Sigmoid colon (tissue), 4 donors: ENCODE data around the gene DIS3L2.

Experiments used
- CTCF ChIP-seq, 4 experiments: fragments of 450-650 bp in 3 of 4; fragments of 200-600 bp in 1 of 4; IDR thresholded peaks; one replicate each; pipeline ENCODE4 v1.5.1; 2016 to 2019; ENCODE audit warnings: antibody characterized with exemption in 4 of 4, mild to moderate bottlenecking in 3 of 4, moderate library complexity in 2 of 4
- EP300 ChIP-seq, 4 donors: sonication (generic); formaldehyde crosslinking; IDR thresholded peaks; one replicate each; pipeline ENCODE4 v1.6.1; 2017; ENCODE audit warnings: antibody characterized with exemption in 4 of 4
- POLR2A ChIP-seq, 2 donors: fragments of 450-650 bp; IDR thresholded peaks; one replicate each; pipeline ENCODE4 v1.6.1; 2016; ENCODE audit warnings: antibody characterized with exemption in 2 of 2, mild to moderate bottlenecking in 2 of 2, moderate library complexity in 2 of 2
- POLR2AphosphoS5 ChIP-seq, 4 donors: sonication (generic); formaldehyde crosslinking; IDR thresholded peaks; one replicate each; pipeline ENCODE4 v1.6.1; 2017; ENCODE audit warnings: antibody characterized with exemption in 4 of 4

- TF ChIP-seq POLR2A (IDR thresholded peaks at IDR 0.05), result no peak
- no peak for TF ChIP-seq POLR2AphosphoS5 (IDR thresholded peaks at IDR 0.05)
- TF ChIP-seq CTCF (IDR thresholded peaks at IDR 0.05), result no peak
- TF ChIP-seq EP300 (IDR thresholded peaks at IDR 0.05), result no peak
Measured at GRCh38 chr2:232330068-232330999, 368.8 kb downstream of the DIS3L2 start.
